Activated CD8-positive, alpha-beta T cell treated with anti-CD3 and anti-CD28 coated beads for 36 hours (primary cell): ENCODE measurements around the gene ZNF415. TPM values are rescaled to one million over a fixed set of nuclear protein-coding genes. Genes with fewer than 3 reads are reported as not detected.
"Not testable (repeated sequence)": the region's sequence is repeated elsewhere in the genome, so short reads cannot be mapped to it uniquely, and the experiment has no call there.

Experiments
- ATAC-seq: fragments of 200-7000 bp; cut with Tn5 transposase; one replicate; pipeline ENCODE4 v1.10.0; 2021; ENCODE audit warnings: mild to moderate bottlenecking, moderate library complexity
- CTCF ChIA-PET: fragments of 350-600 bp; sonication (Branson Sonifier 250); formaldehyde crosslinking; loops from one replicate; lab custom pipeline; 2021; ENCODE audit warnings: antibody characterized with exemption; lab: Charles Lee
- POLR2A ChIA-PET: fragments of 350-600 bp; sonication (Branson Sonifier 250); formaldehyde crosslinking; loops from one replicate; lab custom pipeline; 2021; ENCODE audit warnings: antibody characterized with exemption; lab: Charles Lee
- DNase-seq: peaks from one replicate; pipeline ENCODE4 v3.0.0-alpha.2; 2020
- H3K27ac Mint-ChIP-seq: one replicate; pipeline ENCODE4 v1.8.0; 2021; ENCODE audit warnings: mild to moderate bottlenecking, mixed read lengths
- H3K27me3 Mint-ChIP-seq: one replicate; pipeline ENCODE4 v1.8.0; 2021; ENCODE audit warnings: mixed read lengths
- H3K36me3 Mint-ChIP-seq: one replicate; pipeline ENCODE4 v1.8.0; 2021; ENCODE audit warnings: low read depth, mixed read lengths
- H3K4me1 Mint-ChIP-seq: one replicate; pipeline ENCODE4 v1.8.0; 2021; ENCODE audit warnings: low read depth, mixed read lengths
- H3K4me3 Mint-ChIP-seq: one replicate; pipeline ENCODE4 v1.8.0; 2021; ENCODE audit warnings: mild to moderate bottlenecking, moderate library complexity, mixed read lengths
- H3K9me3 Mint-ChIP-seq: one replicate; pipeline ENCODE4 v1.8.0; 2021; ENCODE audit warnings: mixed read lengths
- CTCF ChIP-seq: fragments of 200-600 bp; IDR thresholded peaks from one replicate; pipeline ENCODE4 v1.8.0; 2022; ENCODE audit warnings: antibody characterized with exemption, mild to moderate bottlenecking
- intact Hi-C: fragments of 100-400 bp; cut with micrococcal nuclease; formaldehyde crosslinking; loops from one replicate; pipeline ENCODE4 v1.10.0; 2022
- total RNA-seq, 2 experiments: library from RNA; stranded (reverse); gene quantifications; one replicate each; pipeline ENCODE4 v1.2.3, GENCODE V29; 2021

Gene ZNF415
- total RNA-seq, 2 experiments from 2014 or later, result 3.1 to 3.7 TPM

- ATAC-seq, result no peak
- Mint-ChIP-seq H3K27ac (no peak overlapping the region), H3K4me3 (no peak overlapping the region), H3K36me3 (peaks cover 21% of the 10 kb centered on the region), H3K4me1 (peaks cover 12% of the 10 kb centered on the region), H3K27me3 (no peaks in the 10 kb centered on the region), H3K9me3 (peaks cover 33% of the 10 kb centered on the region)
- ChIA-PET POLR2A (no interaction called here), CTCF (no interaction called here)
- TF ChIP-seq CTCF, result no peak
- intact Hi-C loops, result loop anchor here (2.0 kb wide), 1 partner anchor 32 kb away; no protein-coding TSS in a partner anchor
- no peak for DNase-seq
Observed at GRCh38 chr19:53130506-53130905, 2.2 kb downstream of the ZNF415 start.

GRCh38 chr19:53126733-53127526, 5.8 kb downstream of the ZNF415 start:
- H3K27ac Mint-ChIP-seq, ATAC-seq, H3K4me1 Mint-ChIP-seq, DNase-seq, H3K27me3 Mint-ChIP-seq, intact Hi-C loops, CTCF ChIA-PET, H3K4me3 Mint-ChIP-seq: not testable (repeated sequence)
- Mint-ChIP-seq H3K36me3 (peaks cover 36% of the 10 kb centered on the region), H3K9me3 (peaks cover 26% of the 10 kb centered on the region)
- POLR2A ChIA-PET, result interaction anchor here (0.6 kb wide), 1 partner anchor 488 kb away, joined by 3 read pairs; no protein-coding TSS in a partner anchor

- Mint-ChIP-seq H3K27ac (no peak overlapping the region), H3K27me3 (no peaks in the 10 kb centered on the region), H3K9me3 (peaks cover 28% of the 10 kb centered on the region), H3K4me3 (no peak overlapping the region), H3K36me3 (peaks cover 43% of the 10 kb centered on the region), H3K4me1 (no peaks in the 10 kb centered on the region)
- CTCF ChIA-PET, result no interaction called here
- DNase-seq (no peak), ATAC-seq (no peak)
- no peak for TF ChIP-seq CTCF
- POLR2A ChIA-PET, result no interaction called here
- intact Hi-C loops, result no loop called here
Observed at GRCh38 chr19:53123400-53123799, 9.3 kb downstream of the ZNF415 start.

GRCh38 chr19:53112286-53112685, 20.4 kb downstream of the ZNF415 start:
- ChIA-PET CTCF (no interaction called here), POLR2A (no interaction called here)
- H3K27me3 Mint-ChIP-seq, result no peaks in the 10 kb centered on the region
- intact Hi-C loops, result no loop called here
- H3K36me3 Mint-ChIP-seq, result peaks cover 74% of the 10 kb centered on the region
- DNase-seq, result no peak
- no peak overlapping the region for H3K4me3 Mint-ChIP-seq
- peaks cover 42% of the 10 kb centered on the region for H3K9me3 Mint-ChIP-seq
- H3K4me1 Mint-ChIP-seq, result no peaks in the 10 kb centered on the region
- H3K27ac Mint-ChIP-seq, result no peak overlapping the region
- no peak for ATAC-seq
- no peak for TF ChIP-seq CTCF

GRCh38 chr19:53109527-53109926, 23.2 kb downstream of the ZNF415 start:
- ChIA-PET POLR2A (no interaction called here), CTCF (no interaction called here)
- H3K27ac Mint-ChIP-seq, result no peak overlapping the region
- no peaks in the 10 kb centered on the region for H3K27me3 Mint-ChIP-seq
- TF ChIP-seq CTCF, result no peak
- H3K4me1 Mint-ChIP-seq, result no peaks in the 10 kb centered on the region
- peaks cover 48% of the 10 kb centered on the region for H3K36me3 Mint-ChIP-seq
- DNase-seq (no peak), ATAC-seq (no peak)
- H3K4me3 Mint-ChIP-seq, result no peak overlapping the region
- peaks cover 37% of the 10 kb centered on the region for H3K9me3 Mint-ChIP-seq
- intact Hi-C loops, result no loop called here
